Ovary (tissue), 3 donors: ENCODE results near the gene SLC22A23.

Experiments
- POLR2A ChIP-seq: fragments of 450-650 bp; IDR thresholded peaks from one replicate; pipeline ENCODE4 v1.6.1; 2017; ENCODE audit warnings: antibody characterized with exemption, mild to moderate bottlenecking, moderate library complexity
- TF ChIP-seq, protein P1 (sequence below), 3 donors: fragments of 450-650 bp in 2 of 3; fragments of 200-600 bp in 1 of 3; IDR thresholded peaks; one replicate each; pipeline versions ENCODE4 v1.5.1 to v1.8.0; 2016 to 2022; ENCODE audit warnings: antibody characterized with exemption in 3 of 3, mild to moderate bottlenecking in 1 of 3
- donor health status: DM: no; HTN: no; CAD: no.

DNA sequence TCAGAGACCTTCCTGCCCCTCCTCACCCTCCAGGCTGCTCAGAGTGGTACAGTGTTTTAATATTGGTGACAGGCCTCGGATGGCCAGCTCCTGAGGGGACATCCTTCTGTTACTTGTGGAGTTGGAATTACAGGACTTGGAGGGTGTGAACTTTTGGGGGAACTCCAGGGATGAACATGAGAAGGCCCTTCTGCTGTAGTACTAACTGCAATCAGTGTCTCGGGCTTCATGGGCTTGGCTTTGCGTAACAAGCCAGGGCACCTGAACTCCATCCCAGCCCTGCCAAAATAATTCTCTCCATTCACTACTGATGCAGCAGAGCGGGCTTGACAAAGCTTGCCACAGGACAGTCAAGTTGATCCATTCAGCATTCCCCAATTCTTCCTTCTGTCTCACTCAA lies 28.6 kb downstream of the SLC22A23 start:
- TF ChIP-seq, protein P1, sequence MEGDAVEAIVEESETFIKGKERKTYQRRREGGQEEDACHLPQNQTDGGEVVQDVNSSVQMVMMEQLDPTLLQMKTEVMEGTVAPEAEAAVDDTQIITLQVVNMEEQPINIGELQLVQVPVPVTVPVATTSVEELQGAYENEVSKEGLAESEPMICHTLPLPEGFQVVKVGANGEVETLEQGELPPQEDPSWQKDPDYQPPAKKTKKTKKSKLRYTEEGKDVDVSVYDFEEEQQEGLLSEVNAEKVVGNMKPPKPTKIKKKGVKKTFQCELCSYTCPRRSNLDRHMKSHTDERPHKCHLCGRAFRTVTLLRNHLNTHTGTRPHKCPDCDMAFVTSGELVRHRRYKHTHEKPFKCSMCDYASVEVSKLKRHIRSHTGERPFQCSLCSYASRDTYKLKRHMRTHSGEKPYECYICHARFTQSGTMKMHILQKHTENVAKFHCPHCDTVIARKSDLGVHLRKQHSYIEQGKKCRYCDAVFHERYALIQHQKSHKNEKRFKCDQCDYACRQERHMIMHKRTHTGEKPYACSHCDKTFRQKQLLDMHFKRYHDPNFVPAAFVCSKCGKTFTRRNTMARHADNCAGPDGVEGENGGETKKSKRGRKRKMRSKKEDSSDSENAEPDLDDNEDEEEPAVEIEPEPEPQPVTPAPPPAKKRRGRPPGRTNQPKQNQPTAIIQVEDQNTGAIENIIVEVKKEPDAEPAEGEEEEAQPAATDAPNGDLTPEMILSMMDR (IDR thresholded peaks at IDR 0.05) = no peak
- no peak for TF ChIP-seq POLR2A
